Measurements from ENCODE around the gene KIF1A.
"Not testable (repeated sequence)": the region's sequence is repeated elsewhere in the genome, so short reads cannot be mapped to it uniquely, and the experiment has no call there.

- not testable (repeated sequence) for TF ChIP-seq CTCF (IDR thresholded peaks at IDR 0.05; ENCODE audit: poor library complexity); EZH2phosphoT487 (IDR thresholded peaks at IDR 0.05; ENCODE audit: low read depth, severe bottlenecking, unreplicated experiment); EZH2 (IDR thresholded peaks at IDR 0.05; ENCODE audit: borderline replicate concordance)
These were observed 125.7 kb downstream of the KIF1A start for GRCh38 chr2:240694304-240694703.

All from hepatocyte (in vitro differentiated cells).